HepG2 (cell line): ENCODE measurements around the gene MED9. TPM values are rescaled to one million over a fixed set of nuclear protein-coding genes. Genes with fewer than 3 reads are reported as not detected.

Source experiments
- ELK4 ChIP-seq: sonication (generic); formaldehyde crosslinking; IDR thresholded peaks from 2 replicates; pipeline ENCODE4 v1.9.0; 2021; ENCODE audit warnings: missing genetic modification reagents, borderline replicate concordance
- GFI1 ChIP-seq: sonication (generic); formaldehyde crosslinking; IDR thresholded peaks from 2 replicates; pipeline ENCODE4 v1.5.0; 2020; ENCODE audit warnings: missing genetic modification reagents, mild to moderate bottlenecking, borderline replicate concordance
- PLSCR1 ChIP-seq: sonication (generic); formaldehyde crosslinking; IDR thresholded peaks from 2 replicates; pipeline ENCODE4 v1.5.0; 2020; ENCODE audit warnings: missing genetic modification reagents, mild to moderate bottlenecking, borderline replicate concordance
- SRSF9 ChIP-seq: fragments of 200-400 bp; formaldehyde crosslinking; IDR thresholded peaks from 2 replicates; pipeline ENCODE4 v1.6.1; 2018; ENCODE audit warnings: borderline replicate concordance, mild to moderate bottlenecking, low read depth, low read length; ENCODE audit not compliant: insufficient read depth, poor library complexity, severe bottlenecking
- TCF12 ChIP-seq, 2 experiments: fragments of 450-650 bp in 1 of 2; sonication (generic) in 1 of 2; formaldehyde crosslinking in 1 of 2; IDR thresholded peaks; 2 replicates each; pipeline versions ENCODE4 v1.6.1 to v1.8.0; 2017 to 2022; ENCODE audit warnings: antibody characterized with exemption in 1 of 2, mild to moderate bottlenecking in 1 of 2, missing genetic modification reagents in 1 of 2, moderate library complexity in 1 of 2
- UBTF ChIP-seq: sonication (generic); formaldehyde crosslinking; IDR thresholded peaks from 2 replicates; pipeline ENCODE4 v1.4.0; 2020; ENCODE audit warnings: mild to moderate bottlenecking, missing genetic modification reagents
- ZFX ChIP-seq: sonication (generic); formaldehyde crosslinking; IDR thresholded peaks from 2 replicates; pipeline ENCODE4 v1.4.0; 2020; ENCODE audit warnings: mild to moderate bottlenecking, low read depth, missing genetic modification reagents, moderate library complexity
- ZNF33B ChIP-seq: sonication (generic); formaldehyde crosslinking; IDR thresholded peaks from 2 replicates; pipeline ENCODE4 v1.5.1; 2020; ENCODE audit warnings: mild to moderate bottlenecking, missing genetic modification reagents
- ZNF615 ChIP-seq: sonication (generic); formaldehyde crosslinking; IDR thresholded peaks from 2 replicates; pipeline ENCODE4 v1.5.0; 2020; ENCODE audit warnings: mild to moderate bottlenecking, missing genetic modification reagents, borderline replicate concordance
- polyA plus RNA-seq, 8 experiments: library from polyadenylated mRNA; depleted of rRNA in 3 of 8; stranded (reverse) in 7 of 8; unstranded in 1 of 8; fragments of >200 nt; fragmentation: Illumina TruSeq in 4 of 8; extraction: Trizol in 4 of 8; gene quantifications; 2 replicates each; pipeline versions ENCODE4 v1.2.1 to v1.2.3, GENCODE V29; 2011 to 2016; ENCODE audit warnings: low read depth in 4 of 8, missing spikeins in 1 of 8, mixed read lengths in 1 of 8; ENCODE audit not compliant: insufficient read depth in 1 of 8
- total RNA-seq, 5 experiments: library from RNA; depleted of rRNA; stranded (reverse); fragments of >200 nt; fragmentation: Illumina TruSeq; extraction: Trizol; gene quantifications; 2 replicates each; pipeline ENCODE4 v1.2.3, GENCODE V29; 2016; ENCODE audit warnings: low read depth in 1 of 5
- TF ChIP-seq, protein P1 (sequence below): fragments of 450-650 bp; IDR thresholded peaks from 2 replicates; pipeline ENCODE4 v1.6.1; 2017; ENCODE audit warnings: mild to moderate bottlenecking
- TF ChIP-seq, protein P2 (sequence below): sonication (generic); formaldehyde crosslinking; IDR thresholded peaks from 2 replicates; pipeline ENCODE4 v1.4.0; 2020; ENCODE audit warnings: missing genetic modification reagents, mild to moderate bottlenecking, borderline replicate concordance
- TF ChIP-seq, protein P3 (sequence below): sonication (generic); formaldehyde crosslinking; IDR thresholded peaks from 2 replicates; pipeline ENCODE4 v1.9.0; 2021; ENCODE audit warnings: missing genetic modification reagents, borderline replicate concordance

Gene MED9
- total and polyA plus RNA-seq, 2 of the 13 experiments (the other 11 are each of a cell fraction or from before 2014, with no cell fraction given) = 11.9 to 15.1 TPM

DNA sequence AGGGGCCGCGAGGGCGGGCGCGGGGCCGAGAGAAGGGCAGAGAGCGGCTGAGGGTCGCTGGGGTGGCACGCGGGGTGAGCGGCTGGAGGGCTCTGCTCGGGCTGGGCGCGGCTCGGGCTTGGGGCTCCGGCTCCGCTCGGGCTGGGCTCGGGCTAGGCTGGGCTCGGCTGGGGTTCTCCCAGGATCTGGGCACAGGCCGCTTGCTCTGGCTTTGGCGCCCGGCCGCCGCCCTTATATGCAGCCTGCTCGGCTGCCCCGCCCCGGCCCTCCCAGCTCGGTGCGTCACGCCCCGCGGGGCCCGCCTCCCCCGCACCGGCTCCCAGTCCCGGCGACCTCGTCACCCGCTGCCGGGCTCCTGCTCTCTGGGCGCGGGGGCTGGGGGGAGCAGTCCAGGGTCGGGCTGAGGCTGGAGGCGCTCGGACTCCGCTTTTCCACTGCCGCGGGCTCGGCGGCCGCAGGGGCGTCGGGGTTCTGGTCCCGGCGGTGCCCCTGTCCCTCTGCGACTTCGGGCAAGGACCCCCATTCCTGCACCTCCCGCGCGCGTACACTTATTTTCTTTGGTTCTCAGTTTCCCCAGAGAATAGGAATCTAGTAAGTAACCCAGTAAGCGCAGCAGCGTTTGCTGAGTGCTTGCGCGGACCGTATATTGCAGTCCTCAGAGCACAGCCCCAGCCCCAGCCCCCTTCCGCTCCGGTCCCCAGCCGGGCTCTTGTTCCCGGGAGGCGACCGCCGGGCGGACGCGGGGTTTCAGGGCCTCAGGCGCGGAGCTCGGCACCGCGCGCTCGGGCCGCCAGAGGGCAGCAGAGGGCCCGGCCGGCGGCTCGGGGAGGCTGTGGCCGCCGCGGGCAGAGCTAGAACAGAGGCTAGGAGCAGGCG, 19.6 kb downstream of the MED9 start, which contains the start of gene RASD1 (continued):
- TF ChIP-seq, protein P1, sequence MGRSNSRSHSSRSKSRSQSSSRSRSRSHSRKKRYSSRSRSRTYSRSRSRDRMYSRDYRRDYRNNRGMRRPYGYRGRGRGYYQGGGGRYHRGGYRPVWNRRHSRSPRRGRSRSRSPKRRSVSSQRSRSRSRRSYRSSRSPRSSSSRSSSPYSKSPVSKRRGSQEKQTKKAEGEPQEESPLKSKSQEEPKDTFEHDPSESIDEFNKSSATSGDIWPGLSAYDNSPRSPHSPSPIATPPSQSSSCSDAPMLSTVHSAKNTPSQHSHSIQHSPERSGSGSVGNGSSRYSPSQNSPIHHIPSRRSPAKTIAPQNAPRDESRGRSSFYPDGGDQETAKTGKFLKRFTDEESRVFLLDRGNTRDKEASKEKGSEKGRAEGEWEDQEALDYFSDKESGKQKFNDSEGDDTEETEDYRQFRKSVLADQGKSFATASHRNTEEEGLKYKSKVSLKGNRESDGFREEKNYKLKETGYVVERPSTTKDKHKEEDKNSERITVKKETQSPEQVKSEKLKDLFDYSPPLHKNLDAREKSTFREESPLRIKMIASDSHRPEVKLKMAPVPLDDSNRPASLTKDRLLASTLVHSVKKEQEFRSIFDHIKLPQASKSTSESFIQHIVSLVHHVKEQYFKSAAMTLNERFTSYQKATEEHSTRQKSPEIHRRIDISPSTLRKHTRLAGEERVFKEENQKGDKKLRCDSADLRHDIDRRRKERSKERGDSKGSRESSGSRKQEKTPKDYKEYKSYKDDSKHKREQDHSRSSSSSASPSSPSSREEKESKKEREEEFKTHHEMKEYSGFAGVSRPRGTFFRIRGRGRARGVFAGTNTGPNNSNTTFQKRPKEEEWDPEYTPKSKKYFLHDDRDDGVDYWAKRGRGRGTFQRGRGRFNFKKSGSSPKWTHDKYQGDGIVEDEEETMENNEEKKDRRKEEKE = no peak
- TF ChIP-seq, protein P2, sequence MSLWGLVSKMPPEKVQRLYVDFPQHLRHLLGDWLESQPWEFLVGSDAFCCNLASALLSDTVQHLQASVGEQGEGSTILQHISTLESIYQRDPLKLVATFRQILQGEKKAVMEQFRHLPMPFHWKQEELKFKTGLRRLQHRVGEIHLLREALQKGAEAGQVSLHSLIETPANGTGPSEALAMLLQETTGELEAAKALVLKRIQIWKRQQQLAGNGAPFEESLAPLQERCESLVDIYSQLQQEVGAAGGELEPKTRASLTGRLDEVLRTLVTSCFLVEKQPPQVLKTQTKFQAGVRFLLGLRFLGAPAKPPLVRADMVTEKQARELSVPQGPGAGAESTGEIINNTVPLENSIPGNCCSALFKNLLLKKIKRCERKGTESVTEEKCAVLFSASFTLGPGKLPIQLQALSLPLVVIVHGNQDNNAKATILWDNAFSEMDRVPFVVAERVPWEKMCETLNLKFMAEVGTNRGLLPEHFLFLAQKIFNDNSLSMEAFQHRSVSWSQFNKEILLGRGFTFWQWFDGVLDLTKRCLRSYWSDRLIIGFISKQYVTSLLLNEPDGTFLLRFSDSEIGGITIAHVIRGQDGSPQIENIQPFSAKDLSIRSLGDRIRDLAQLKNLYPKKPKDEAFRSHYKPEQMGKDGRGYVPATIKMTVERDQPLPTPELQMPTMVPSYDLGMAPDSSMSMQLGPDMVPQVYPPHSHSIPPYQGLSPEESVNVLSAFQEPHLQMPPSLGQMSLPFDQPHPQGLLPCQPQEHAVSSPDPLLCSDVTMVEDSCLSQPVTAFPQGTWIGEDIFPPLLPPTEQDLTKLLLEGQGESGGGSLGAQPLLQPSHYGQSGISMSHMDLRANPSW (CRISPR knock-in tag) = no peak
- TF ChIP-seq UBTF (CRISPR knock-in tag) = peak; percentile 64; the same call in 1 of the 2 replicates
- TF ChIP-seq ZNF615 (CRISPR knock-in tag) = 0 out of 2 replicates have a peak, but pooled peaks have one; percentile 32
- TF ChIP-seq GFI1 (CRISPR knock-in tag) = 0 out of 2 replicates have a peak, but pooled peaks have one; percentile 65
- TF ChIP-seq ZFX (CRISPR knock-in tag) = peak; percentile 74; the same call in 1 of the 2 replicates
- TF ChIP-seq, protein P3, sequence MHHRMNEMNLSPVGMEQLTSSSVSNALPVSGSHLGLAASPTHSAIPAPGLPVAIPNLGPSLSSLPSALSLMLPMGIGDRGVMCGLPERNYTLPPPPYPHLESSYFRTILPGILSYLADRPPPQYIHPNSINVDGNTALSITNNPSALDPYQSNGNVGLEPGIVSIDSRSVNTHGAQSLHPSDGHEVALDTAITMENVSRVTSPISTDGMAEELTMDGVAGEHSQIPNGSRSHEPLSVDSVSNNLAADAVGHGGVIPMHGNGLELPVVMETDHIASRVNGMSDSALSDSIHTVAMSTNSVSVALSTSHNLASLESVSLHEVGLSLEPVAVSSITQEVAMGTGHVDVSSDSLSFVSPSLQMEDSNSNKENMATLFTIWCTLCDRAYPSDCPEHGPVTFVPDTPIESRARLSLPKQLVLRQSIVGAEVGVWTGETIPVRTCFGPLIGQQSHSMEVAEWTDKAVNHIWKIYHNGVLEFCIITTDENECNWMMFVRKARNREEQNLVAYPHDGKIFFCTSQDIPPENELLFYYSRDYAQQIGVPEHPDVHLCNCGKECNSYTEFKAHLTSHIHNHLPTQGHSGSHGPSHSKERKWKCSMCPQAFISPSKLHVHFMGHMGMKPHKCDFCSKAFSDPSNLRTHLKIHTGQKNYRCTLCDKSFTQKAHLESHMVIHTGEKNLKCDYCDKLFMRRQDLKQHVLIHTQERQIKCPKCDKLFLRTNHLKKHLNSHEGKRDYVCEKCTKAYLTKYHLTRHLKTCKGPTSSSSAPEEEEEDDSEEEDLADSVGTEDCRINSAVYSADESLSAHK (CRISPR knock-in tag) = no peak
- TF ChIP-seq TCF12 (IDR thresholded peaks at IDR 0.05) = no peak
- TF ChIP-seq TCF12 (CRISPR knock-in tag; IDR thresholded peaks at IDR 0.05) = no peak
- no peak for TF ChIP-seq ELK4 (CRISPR knock-in tag)
- TF ChIP-seq ZNF33B = 0 out of 2 replicates have a peak, but pooled peaks have one; percentile 5
- TF ChIP-seq SRSF9 = no peak
- no peak for TF ChIP-seq PLSCR1 (CRISPR knock-in tag)
